Stomach (tissue), 4 donors: ENCODE data around the gene TNS1.

Experiments
- POLR2A ChIP-seq, 4 donors: fragments of 450-650 bp; IDR thresholded peaks; one replicate each; pipeline ENCODE4 v1.6.1; 2016; ENCODE audit warnings: antibody characterized with exemption in 4 of 4, control low read depth in 2 of 4, mild to moderate bottlenecking in 1 of 4, moderate library complexity in 1 of 4
- TF ChIP-seq, protein P1 (sequence below), 7 experiments: fragments of 450-650 bp in 4 of 7; fragments of 200-600 bp in 3 of 7; sonication (generic) in 3 of 7; IDR thresholded peaks; one replicate each; pipeline ENCODE4 v1.5.1; 2016 to 2019; ENCODE audit warnings: antibody characterized with exemption in 7 of 7, control low read depth in 2 of 7, mild to moderate bottlenecking in 1 of 7

DNA sequence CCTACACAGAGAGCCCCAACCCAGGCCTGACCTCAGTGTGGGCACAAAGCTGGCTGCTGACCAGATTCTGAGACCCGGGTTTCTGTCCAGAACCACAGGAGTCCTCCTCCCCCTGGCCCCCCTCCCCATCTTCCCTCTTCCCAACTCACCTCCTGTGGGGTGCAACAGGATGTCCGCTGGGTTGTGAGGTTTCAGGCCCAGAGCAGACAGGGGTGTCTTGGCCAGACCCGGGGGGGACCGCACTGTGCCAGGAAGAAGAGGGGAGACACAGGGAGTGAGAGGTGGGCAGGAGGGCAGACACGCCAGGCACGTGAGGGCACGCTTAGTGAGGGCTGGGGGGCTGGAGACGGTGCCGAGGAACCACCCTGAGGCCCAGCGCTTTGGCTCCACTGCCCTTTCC is 171.5 kb downstream of the TNS1 start:
- TF ChIP-seq POLR2A (IDR thresholded peaks at IDR 0.05), result no peak
- TF ChIP-seq, protein P1, sequence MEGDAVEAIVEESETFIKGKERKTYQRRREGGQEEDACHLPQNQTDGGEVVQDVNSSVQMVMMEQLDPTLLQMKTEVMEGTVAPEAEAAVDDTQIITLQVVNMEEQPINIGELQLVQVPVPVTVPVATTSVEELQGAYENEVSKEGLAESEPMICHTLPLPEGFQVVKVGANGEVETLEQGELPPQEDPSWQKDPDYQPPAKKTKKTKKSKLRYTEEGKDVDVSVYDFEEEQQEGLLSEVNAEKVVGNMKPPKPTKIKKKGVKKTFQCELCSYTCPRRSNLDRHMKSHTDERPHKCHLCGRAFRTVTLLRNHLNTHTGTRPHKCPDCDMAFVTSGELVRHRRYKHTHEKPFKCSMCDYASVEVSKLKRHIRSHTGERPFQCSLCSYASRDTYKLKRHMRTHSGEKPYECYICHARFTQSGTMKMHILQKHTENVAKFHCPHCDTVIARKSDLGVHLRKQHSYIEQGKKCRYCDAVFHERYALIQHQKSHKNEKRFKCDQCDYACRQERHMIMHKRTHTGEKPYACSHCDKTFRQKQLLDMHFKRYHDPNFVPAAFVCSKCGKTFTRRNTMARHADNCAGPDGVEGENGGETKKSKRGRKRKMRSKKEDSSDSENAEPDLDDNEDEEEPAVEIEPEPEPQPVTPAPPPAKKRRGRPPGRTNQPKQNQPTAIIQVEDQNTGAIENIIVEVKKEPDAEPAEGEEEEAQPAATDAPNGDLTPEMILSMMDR (IDR thresholded peaks at IDR 0.05), result no peak
